HG02678 (cell line): ENCODE measurements around the gene ADTRP.
"Not testable (repeated sequence)": the region's sequence is repeated elsewhere in the genome, so short reads cannot be mapped to it uniquely, and the experiment has no call there.

Source experiments
- ATAC-seq: cut with Tn5 transposase; IDR thresholded peaks from one replicate; pipeline ENCODE4 v1.9.1; 2021; ENCODE audit warnings: mild to moderate bottlenecking, moderate library complexity; ENCODE audit not compliant: unreplicated experiment

Gene ADTRP

DNA sequence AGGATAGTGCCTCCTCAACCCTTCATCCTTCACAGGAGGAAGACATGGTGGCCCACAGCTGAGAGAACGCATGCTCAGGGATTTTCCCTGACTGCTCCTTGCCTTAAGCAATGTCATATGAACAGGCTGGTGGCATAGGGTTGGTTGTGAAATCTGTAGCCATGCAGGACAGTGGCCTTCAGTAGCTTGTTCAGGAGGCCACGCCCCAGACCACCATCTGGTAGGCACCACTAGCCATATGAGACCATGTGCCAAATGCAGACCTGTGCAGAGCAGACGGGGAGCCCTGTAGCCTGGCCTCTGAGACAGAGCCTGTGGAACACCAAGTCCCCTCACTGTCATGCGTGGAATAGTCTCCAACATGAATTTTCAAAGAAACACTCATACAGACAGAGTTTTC lies 76.5 kb downstream of the ADTRP start:
- no peak for ATAC-seq

DNA sequence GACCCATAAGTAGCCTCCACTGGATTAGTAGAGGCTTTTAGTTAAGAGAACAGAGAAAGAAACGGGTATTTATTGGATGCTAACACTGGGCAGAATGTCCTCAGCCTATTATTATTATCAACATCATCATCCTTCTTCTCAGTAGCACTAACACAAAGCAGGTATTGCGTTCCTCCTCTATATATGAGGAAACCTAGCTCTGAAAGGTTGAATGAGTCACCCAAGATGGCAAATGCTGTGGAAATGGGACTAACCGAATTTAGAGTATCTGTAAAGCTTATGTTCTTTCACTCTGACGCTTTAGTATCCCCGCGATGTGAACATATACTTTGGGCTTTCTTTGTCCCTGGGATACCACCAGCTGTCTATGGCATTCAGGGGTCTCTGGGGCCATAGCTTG lies 77.0 kb downstream of the ADTRP start:
- no peak for ATAC-seq

DNA sequence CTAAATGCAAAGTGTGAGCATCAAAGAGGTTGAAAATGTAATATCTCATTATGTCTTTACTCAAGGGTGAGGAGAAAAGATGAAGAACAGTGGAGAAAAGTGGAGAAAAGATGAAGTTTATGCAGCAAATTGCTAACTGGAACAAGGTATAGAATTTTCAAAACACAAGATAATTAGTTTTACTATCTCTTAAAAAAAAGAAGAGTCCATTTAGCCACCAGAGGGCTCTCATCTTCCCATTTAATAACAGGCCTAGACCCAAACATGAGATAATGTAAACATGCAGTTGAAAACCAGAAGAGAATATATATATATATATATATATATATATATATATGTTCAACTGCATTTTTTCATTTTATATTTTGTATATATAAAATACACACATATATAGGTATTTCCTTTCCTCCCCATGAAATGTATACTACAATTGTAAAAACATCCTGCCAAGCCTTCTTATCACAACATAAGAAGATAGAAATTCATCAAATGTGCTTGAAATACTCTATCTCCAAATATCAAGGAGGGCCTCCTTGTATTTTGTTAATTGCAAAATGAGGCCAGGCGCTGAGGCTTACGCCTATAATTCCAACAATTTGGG lies 78.4 kb downstream of the ADTRP start:
- no peak for ATAC-seq

DNA sequence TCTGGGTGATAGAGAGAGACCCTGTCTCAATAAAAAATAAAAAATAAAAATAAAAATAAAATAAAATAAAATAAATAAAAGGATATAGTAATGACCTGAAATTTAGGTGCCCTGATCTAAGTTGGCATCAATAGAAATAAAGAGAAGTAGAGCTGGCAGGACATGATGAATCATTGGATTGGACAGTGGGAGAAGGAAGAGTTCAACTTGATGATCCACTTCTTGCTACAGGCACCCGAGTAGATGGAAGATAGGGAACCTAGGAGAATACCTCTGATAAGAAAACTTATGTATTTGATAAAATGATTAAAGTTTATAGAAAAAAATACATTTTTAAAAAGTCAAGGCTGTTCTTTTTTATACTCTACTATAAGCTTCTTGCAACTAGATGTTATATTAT lies 79.0 kb downstream of the ADTRP start:
- ATAC-seq: no peak

DNA sequence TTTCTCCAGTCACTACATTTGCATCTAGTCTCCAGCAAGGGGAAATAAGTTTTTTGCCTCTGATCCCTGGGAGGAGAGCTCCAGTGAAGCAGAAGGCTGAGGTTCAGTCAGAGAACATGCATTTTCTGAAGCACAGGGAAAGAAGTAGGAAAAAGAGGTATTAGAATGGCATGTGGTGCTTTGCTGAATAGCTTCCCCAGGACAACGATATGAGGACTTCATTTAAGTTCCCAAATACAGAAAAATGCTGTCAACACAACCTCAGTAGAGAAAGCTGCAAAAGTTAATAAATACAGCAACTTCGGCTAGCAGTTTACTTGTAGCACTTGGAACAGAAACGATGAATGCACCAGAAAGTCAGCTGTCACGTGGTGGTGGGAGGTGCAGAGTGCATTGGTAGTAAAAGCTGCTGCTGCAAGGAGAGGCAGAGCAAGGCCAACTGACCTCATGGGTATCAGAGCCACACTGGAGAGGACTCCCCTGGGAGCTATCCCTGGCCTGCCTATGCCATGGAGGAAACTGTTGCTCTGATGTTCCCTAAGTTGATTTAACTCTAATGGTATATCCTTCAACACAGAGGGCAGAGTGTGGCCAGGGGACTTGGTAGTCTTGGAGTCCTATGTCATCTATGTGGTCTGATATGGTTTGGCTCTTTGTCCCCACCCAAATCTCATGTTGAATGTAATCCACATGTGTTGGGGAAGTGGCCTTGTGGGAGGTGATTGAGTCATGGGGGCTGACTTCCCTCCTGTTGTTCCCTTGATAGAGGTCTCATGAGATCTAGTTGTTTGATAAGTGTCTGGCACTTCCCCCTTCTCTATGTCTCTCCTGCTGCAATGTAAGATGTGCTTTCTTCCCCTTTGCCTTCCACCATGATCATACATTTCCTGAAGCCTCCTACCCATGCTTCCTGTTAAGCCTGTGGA lies 85.9 kb downstream of the ADTRP start:
- ATAC-seq: no peak

DNA sequence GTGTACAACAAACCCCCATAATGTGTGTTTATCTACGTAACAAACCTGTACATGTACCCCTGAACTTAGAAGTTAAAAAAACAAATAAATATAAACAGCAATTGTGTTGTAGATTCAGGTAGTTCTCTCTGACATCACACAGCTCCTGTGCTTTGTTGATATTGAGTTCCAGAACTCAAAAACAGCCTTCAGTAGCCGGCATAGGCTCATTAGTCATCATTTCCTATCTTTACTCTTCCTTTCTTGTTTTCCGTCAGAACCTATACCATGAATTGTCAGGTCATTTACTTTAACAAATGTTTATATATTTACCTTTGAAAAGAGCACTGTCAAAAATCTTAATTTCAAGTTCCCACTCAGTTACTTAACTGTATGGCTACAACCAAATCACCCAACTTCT lies 88.8 kb downstream of the ADTRP start:
- ATAC-seq: no peak

DNA sequence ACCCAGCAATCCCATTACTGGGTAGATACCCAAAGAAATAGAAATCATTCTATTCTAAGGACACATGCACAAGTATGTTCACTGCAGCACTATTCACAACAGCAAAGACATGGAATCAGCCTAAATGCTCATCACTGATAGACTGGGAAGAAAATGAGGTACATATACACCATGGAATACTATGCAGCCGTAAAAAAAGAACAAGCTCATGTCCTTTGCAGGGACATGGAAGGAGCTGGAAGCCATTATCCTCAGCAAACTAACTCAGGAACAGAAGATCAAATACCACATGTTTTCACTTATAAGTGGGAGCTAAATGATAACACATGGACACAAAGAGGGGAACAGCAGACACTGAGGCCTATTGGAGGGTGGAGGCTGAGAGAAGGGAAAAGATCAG lies 89.2 kb downstream of the ADTRP start:
- not testable (repeated sequence) for ATAC-seq

DNA sequence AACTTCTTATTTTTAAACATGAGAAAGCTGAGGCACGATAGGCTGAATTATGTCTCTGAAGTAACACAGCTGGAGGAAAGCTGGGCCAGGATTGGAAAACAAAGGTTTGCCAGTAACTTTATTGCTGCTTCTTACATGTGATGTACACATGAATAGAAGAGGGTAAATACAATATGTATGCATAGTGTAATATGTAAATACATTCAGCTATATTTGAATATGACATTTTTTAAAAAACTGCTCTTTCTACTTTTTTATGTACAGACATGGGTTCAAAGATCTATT lies 90.2 kb downstream of the ADTRP start:
- ATAC-seq: no peak

DNA sequence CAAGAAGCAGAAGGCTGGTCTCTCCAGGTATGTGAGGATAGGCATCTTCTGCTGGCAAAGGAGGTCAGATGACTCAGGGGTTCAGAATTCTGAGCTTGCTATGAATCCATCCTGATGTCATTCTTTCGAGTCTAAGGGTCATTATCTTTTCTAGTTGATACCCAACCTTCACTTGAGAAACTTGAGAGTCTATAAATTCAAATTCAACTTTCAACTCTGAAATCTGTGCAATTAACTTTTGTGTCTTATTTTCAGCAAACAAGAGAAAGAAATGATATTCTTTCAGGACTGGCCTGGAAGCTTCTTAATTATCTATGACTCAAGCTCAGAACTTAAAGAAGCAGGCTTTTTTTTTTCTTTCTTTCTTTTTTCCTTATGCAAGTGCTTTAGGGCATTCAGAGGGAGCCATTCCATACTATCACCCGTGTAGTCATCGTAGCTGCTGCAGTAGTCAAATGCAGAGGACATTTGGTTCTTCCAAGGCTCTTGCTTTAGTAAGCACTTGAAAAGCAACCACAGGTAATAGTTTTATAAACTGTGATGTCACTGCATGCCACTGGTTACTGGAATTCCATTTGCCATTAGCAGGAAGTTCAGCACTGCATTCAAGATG lies 93.0 kb downstream of the ADTRP start:
- ATAC-seq: no peak

DNA sequence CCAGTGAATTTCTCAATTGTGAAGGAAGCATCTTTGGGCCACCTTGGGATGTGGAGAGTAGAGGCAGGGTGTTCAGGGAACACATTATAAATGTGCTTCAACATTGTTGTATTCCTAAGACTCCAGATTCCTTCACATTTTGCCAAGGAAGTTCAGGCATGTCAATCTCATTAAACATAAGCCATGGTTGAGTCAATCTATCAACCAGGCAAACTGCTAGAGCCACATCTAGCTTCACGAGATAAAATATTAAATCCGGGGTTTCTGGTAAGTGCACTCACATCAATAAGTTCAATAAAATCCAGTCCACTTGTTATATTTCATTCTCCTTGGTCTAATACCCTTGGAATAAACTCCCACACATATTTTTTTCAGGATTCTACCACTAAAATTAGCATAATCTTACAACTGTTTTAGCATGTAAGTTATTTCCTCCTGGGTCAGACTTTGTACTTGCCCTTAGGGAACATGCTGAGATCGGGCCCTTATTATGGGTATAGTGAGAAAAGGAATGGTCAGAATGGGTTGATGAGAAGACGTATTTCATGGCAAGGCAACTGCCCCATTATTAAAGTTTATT lies 93.6 kb downstream of the ADTRP start:
- no peak for ATAC-seq

DNA sequence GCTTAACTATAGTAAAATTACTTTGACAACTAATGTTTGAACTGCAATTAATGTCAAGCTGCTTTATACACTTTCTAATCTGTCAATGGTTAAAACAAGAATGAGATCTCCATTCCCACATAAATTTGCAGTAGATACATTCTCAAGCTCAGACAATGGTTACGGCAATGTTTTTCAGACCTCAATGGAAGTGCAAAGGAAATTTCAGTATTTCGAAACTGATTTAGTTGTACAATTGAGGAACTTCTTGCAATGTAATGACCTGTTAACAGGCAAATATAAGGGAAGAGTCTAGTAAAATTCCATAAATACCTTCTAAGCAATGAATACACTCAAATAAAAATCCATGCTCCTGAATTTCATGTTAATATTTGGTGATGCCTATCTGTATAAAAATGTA lies 94.7 kb downstream of the ADTRP start:
- no peak for ATAC-seq

DNA sequence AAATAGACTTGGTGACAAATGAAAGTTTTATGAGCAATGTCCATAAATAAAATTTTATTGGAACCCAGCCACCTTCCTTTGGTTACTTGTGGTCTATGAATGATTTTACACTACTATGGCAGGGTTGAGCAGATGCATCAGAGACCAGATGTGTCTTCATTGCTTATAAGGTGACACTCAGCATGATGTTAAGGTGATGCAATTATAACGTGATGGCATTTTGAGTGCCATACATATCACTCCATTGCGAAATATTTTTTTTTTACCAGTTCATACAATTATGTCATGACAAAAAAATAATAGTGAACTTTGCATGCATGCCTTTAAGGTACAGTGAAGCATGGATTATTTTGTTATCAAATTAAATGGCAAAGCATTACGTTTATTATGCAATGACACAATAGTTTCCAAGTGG lies 96.0 kb downstream of the ADTRP start:
- no peak for ATAC-seq

DNA sequence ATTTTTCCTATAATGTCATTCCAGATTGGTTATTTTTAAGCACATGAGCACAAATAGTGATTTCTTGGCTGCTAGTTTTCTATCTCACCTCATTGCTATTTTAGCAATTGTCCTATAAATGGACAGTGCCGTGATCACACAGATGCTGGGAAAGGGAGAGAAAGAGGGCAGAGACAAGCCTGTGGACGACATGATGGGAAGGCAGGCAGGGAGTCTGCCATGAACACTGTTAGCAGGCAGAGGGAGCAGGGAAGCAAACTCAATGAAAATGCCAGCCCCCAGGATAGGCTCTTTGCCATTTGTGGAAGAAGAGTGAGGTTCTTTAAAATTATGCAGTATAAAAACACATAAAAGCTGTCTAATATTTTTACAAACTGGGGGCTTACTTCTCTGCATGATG lies 96.8 kb downstream of the ADTRP start:
- ATAC-seq: no peak

DNA sequence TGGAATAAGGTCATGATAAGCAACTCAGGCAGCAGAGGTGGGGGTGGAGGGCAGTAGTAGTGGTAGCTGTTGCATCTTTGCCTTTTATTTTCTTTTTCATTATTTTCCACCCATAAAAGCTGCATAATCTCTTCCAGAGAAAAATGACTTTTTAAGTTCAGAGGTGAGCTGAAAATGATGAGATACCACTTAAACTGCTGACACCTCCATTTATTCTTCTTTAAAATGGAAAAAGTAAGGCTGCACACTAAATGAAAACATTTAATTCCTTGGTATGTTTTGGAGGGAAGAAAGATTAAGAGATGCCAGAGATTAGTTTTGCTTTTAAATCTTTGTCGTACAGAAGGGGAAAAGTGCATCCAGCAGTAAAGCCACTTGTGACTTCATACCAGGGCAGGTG lies 97.2 kb downstream of the ADTRP start:
- no peak for ATAC-seq

DNA sequence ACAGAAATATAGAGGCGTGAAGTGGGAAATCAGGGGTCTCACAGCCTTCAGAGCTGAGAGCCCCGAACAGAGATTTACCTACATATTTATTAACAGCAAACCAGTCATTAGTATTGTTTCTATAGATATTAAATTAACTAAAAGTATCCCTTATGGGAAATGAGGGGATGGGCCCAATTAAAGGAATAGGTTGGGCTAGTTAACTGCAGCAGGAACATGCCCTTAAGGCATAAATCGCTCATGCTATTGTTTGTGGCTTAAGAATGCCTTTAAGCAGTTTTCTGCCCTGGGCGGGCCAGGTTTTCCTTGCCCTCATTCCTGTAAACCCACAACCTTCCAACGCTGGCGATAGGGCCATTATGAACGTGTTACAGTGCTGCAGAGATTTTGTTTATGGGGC lies 98.1 kb downstream of the ADTRP start:
- not testable (repeated sequence) for ATAC-seq

DNA sequence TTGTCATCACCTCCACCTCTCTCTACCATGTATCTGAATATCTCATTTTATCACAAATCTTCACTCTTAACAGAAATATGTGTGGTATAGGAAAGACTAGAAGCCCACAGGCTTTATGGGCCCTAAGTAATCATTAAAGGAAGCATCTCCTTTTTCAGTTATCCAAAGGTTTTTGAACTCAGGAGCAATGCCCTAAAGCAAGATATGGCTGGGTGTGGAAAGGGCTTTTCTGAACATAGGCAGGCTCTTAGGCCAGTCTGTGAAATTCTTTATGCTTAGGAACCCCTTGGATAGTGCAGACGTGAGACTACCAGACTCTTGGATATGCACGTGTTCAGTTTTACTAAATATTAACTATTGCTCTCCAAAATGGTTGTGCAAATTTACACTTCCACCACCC lies 99.5 kb downstream of the ADTRP start:
- ATAC-seq: no peak

DNA sequence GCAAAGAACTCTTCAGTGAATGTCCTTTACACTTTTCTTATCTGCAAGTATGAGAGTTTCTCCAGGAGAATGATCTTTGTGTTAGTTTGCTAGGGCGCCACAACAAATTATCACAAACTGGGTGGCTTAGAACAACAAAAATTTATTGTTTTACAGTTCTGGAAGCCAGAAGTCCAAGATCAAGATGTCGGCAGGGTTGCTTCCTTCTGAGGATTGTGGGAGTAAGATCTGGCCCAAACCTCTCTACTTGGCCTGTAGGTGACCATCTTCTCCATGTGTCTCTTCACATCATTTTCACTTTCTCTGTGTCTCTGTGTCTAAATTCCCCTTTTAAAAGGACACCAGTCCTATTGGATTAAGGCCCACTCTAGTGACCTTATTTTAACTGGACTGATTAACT lies 103.0 kb downstream of the ADTRP start:
- no peak for ATAC-seq

DNA sequence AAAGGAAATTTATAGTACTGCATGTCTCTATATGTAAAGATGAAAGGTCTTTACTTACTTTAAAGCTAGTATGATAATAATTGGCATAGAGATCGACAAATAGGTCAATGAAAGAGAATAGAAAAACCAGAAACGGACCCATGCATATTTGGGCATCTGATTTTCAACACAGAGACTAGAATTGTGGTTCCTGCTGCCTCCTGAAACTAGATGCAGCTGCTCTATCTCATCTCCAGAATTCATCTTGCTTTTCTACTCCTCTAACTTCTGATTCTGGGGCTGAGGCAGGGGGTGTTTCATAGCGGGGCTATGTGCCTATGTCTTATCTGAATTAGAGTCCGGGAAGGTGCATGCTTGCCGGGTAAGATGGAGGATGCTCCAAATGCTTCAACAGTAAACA lies 105.9 kb downstream of the ADTRP start:
- ATAC-seq: no peak

DNA sequence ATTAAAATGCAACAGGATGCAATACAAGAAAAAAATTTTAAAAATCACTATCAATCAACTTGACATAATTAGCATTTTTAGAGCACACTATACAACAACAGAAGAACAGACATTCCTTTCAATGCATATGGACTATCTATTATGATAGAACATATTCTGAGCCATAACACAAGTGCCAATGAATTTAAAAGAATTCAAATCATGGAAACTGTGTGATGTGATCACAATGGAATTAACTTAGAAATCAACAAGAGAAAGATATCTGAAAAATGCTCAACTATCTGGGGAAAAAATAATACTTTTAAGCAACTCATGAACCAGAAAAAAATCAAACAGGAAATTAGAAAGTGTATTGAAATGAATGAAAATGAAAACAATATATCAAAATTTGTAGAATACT lies 106.3 kb downstream of the ADTRP start:
- no peak for ATAC-seq

DNA sequence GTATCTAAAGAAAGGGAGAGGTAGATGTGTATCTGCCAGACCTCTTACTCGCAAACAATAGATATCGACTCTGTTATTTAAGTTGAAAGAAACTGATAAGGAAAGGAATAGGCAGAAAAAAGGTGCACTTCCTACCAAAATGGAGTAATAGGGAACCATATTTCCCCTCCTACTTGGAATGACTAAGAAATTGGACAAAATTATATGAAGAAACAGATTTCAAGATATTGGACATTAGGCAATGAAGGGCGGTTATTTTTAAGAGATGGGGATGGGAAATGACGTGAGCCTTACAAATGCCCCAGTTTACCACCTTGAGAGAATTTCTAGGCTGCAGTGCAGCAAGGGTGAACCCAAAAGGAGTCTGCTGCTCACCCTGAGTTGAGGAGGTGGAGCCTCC lies 108.9 kb downstream of the ADTRP start:
- no peak for ATAC-seq

DNA sequence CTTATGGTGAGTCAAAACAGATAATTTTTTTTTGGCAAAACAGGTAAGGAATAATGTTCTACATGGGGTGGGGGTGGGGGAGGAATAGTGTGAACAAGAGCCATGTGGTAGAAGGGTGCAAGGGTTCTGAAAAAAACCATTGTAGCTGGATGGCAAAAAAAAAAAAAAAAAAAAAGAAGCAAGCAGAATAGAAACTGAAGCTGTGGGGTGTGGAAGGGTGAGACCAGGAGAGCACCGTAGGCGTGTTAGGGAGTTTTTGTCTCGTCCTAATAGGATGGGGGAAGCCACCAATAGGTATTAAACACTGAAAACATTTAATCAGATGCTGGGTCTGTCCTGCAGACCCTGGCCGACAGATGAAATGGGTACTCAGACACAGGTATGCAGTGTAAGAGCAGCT lies 110.1 kb downstream of the ADTRP start:
- no peak for ATAC-seq

DNA sequence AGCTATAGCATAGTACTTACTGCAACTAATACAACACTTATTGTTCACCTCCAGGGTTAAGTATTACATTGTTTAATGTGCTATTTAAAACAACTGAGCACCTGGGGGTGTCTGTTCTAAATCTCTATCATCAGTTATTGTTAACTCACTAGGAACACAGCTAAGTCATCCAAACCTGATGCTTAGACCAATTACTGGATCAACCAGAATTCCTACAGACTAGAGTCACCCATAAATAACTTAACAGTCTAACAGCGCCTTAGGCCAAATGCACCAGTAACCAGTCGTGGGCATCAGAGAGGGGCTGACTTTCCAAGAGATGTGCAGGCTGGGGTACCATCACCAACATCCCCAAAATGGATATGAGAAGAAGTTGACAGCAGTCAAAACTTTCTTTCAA lies 110.7 kb downstream of the ADTRP start:
- no peak for ATAC-seq
